ENCODE results near the gene KIAA0753. TPM values are rescaled to one million over a fixed set of nuclear protein-coding genes. Genes with fewer than 3 reads are reported as not detected.

KIAA0753 gene
- total and polyA plus RNA-seq, 2 experiments from 2014 or later, result 6.9 to 20.5 TPM

GRCh38 chr17:6605142-6605541 lies 35.4 kb downstream of the KIAA0753 start:
- Histone ChIP-seq H3K27ac (no peak overlapping the region), H3K9ac (no peak overlapping the region), H3K9me2 (ENCODE audit: insufficient read depth) (no peaks in the 10 kb centered on the region), H3K79me2 (ENCODE audit: insufficient read depth) (peaks cover 28% of the 10 kb centered on the region), H3K27me3 (replicated peaks; ENCODE audit: insufficient read depth) (no peaks in the 10 kb centered on the region), H2AFZ (no peak overlapping the region), H3K36me3 (ENCODE audit: low read depth) (peaks cover 58% of the 10 kb centered on the region), H4K20me1 (ENCODE audit: insufficient read depth) (no peaks in the 10 kb centered on the region), H3K9me3 (ENCODE audit: low read depth) (no peaks in the 10 kb centered on the region), H3K4me3 (no peak overlapping the region), H3K4me1 (ENCODE audit: insufficient read depth) (peaks cover 7% of the 10 kb centered on the region), H3F3A (ENCODE audit: insufficient read depth) (no peaks in the 10 kb centered on the region), H3K4me2 (ENCODE audit: unreplicated experiment) (no peak overlapping the region)
- WGBS, 2 experiments (ENCODE audit: low coverage in 1 of 2, low lambda C conversion rate in 2 of 2, missing lambda C conversion rate in 2 of 2), result 97 to 99% methylated on average over 6 of the region's 6 CpGs
- TF ChIP-seq EZH2 (IDR thresholded peaks at IDR 0.05; ENCODE audit: insufficient read depth, poor library complexity, severe bottlenecking) (no peak), EZH2phosphoT487 (IDR thresholded peaks at IDR 0.05; ENCODE audit: insufficient read depth, low read depth) (no peak)
- DNase-seq, result no peak
- in situ Hi-C loops (cut with MboI), result no loop called here

- no peak overlapping the region for H3K9ac ChIP-seq
- no peak overlapping the region for H3K4me3 ChIP-seq
- no peaks in the 10 kb centered on the region for H3K9me3 ChIP-seq (ENCODE audit: low read depth)
- peaks cover 34% of the 10 kb centered on the region for H3K79me2 ChIP-seq (ENCODE audit: insufficient read depth)
- H3K36me3 ChIP-seq (ENCODE audit: low read depth), result peaks cover 59% of the 10 kb centered on the region
- in situ Hi-C loops (cut with MboI), result no loop called here
- no peaks in the 10 kb centered on the region for H3K27me3 ChIP-seq (replicated peaks; ENCODE audit: insufficient read depth)
- TF ChIP-seq EZH2phosphoT487 (IDR thresholded peaks at IDR 0.05; ENCODE audit: insufficient read depth, low read depth) (no peak), EZH2 (IDR thresholded peaks at IDR 0.05; ENCODE audit: insufficient read depth, poor library complexity, severe bottlenecking) (no peak)
- H3F3A ChIP-seq (ENCODE audit: insufficient read depth), result no peaks in the 10 kb centered on the region
- WGBS, 2 experiments (ENCODE audit: low coverage in 1 of 2, low lambda C conversion rate in 2 of 2, missing lambda C conversion rate in 2 of 2), result 63 to 71% methylated on average over 3 of the region's 3 CpGs
- no peaks in the 10 kb centered on the region for H4K20me1 ChIP-seq (ENCODE audit: insufficient read depth)
- no peak overlapping the region for H3K4me2 ChIP-seq (ENCODE audit: unreplicated experiment)
- no peaks in the 10 kb centered on the region for H3K9me2 ChIP-seq (ENCODE audit: insufficient read depth)
- no peak for DNase-seq
- peaks cover 7% of the 10 kb centered on the region for H3K4me1 ChIP-seq (ENCODE audit: insufficient read depth)
- no peak overlapping the region for H2AFZ ChIP-seq
- H3K27ac ChIP-seq, result no peak overlapping the region
Measured at GRCh38 chr17:6603744-6604325, 36.7 kb downstream of the KIAA0753 start.

GRCh38 chr17:6602141-6602540 lies 38.4 kb downstream of the KIAA0753 start:
- Histone ChIP-seq H3K9ac (no peak overlapping the region), H3K9me2 (ENCODE audit: insufficient read depth) (no peaks in the 10 kb centered on the region), H3K4me3 (no peak overlapping the region), H3K4me1 (ENCODE audit: insufficient read depth) (no peaks in the 10 kb centered on the region), H3K9me3 (ENCODE audit: low read depth) (no peaks in the 10 kb centered on the region), H3K79me2 (ENCODE audit: insufficient read depth) (peaks cover 34% of the 10 kb centered on the region), H3K27ac (no peak overlapping the region), H2AFZ (no peak overlapping the region), H3K27me3 (replicated peaks; ENCODE audit: insufficient read depth) (no peaks in the 10 kb centered on the region), H3K36me3 (ENCODE audit: low read depth) (peaks cover 57% of the 10 kb centered on the region), H4K20me1 (ENCODE audit: insufficient read depth) (no peaks in the 10 kb centered on the region), H3F3A (ENCODE audit: insufficient read depth) (0 out of 2 replicates have a peak, but pooled peaks cover 8% of the 10 kb centered on the region), H3K4me2 (ENCODE audit: unreplicated experiment) (no peak overlapping the region)
- WGBS, 2 experiments (ENCODE audit: low coverage in 1 of 2, low lambda C conversion rate in 2 of 2, missing lambda C conversion rate in 2 of 2), result 77 to 82% methylated on average over 2 of the region's 2 CpGs
- TF ChIP-seq EZH2phosphoT487 (IDR thresholded peaks at IDR 0.05; ENCODE audit: insufficient read depth, low read depth), result no peak
- no peak for TF ChIP-seq EZH2 (IDR thresholded peaks at IDR 0.05; ENCODE audit: insufficient read depth, poor library complexity, severe bottlenecking)
- no peak for DNase-seq
- in situ Hi-C loops (cut with MboI), result no loop called here

GRCh38 chr17:6599364-6599763 lies 41.1 kb downstream of the KIAA0753 start:
- no peak for TF ChIP-seq EZH2 (IDR thresholded peaks at IDR 0.05; ENCODE audit: insufficient read depth, poor library complexity, severe bottlenecking)
- TF ChIP-seq EZH2phosphoT487 (IDR thresholded peaks at IDR 0.05; ENCODE audit: insufficient read depth, low read depth), result no peak
- no peaks in the 10 kb centered on the region for H3K9me2 ChIP-seq (ENCODE audit: insufficient read depth)
- no peaks in the 10 kb centered on the region for H4K20me1 ChIP-seq (ENCODE audit: insufficient read depth)
- H3K4me1 ChIP-seq (ENCODE audit: insufficient read depth), result no peaks in the 10 kb centered on the region
- no peak overlapping the region for H3K4me3 ChIP-seq
- H3K27me3 ChIP-seq (replicated peaks; ENCODE audit: insufficient read depth), result no peaks in the 10 kb centered on the region
- in situ Hi-C loops (cut with MboI), result no loop called here
- peaks cover 8% of the 10 kb centered on the region; the same call in 1 of the 2 replicates for H3F3A ChIP-seq (ENCODE audit: insufficient read depth)
- H3K27ac ChIP-seq, result no peak overlapping the region
- no peak overlapping the region for H2AFZ ChIP-seq
- H3K79me2 ChIP-seq (ENCODE audit: insufficient read depth), result peaks cover 34% of the 10 kb centered on the region
- no peak overlapping the region for H3K4me2 ChIP-seq (ENCODE audit: unreplicated experiment)
- H3K9ac ChIP-seq, result no peak overlapping the region
- no peak for DNase-seq
- H3K9me3 ChIP-seq (ENCODE audit: low read depth), result no peaks in the 10 kb centered on the region
- H3K36me3 ChIP-seq (ENCODE audit: low read depth), result peaks cover 73% of the 10 kb centered on the region
